GM12801 (cell line): Measurements from ENCODE around the gene ABLIM1.

Source experiments
- TF ChIP-seq, protein P1 (sequence below): IDR thresholded peaks from one replicate; pipeline ENCODE4 v1.5.1; 2011; ENCODE audit warnings: control low read depth; ENCODE audit not compliant: insufficient read length; ENCODE audit errors: extremely low read depth

Gene ABLIM1

DNA sequence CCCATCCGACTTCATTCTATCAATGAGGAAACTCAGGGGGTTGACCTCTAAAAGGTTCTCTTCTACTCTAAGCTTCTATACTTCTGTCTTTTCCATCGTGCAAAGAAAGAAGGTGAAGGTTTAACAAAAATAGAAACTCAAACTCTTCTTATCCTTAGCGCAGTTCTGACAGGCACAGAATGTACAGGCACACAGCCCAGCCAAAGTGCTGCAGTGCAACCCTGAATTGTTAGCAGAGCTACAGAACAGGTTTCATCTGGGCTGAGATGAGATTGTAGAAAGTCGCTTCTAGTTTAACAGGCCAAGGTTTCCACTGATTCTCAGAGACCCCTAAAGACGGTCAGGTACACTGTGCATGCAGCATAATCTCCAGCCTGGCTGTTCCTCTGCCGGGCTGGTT is 174.5 kb downstream of the ABLIM1 start:
- TF ChIP-seq, protein P1, sequence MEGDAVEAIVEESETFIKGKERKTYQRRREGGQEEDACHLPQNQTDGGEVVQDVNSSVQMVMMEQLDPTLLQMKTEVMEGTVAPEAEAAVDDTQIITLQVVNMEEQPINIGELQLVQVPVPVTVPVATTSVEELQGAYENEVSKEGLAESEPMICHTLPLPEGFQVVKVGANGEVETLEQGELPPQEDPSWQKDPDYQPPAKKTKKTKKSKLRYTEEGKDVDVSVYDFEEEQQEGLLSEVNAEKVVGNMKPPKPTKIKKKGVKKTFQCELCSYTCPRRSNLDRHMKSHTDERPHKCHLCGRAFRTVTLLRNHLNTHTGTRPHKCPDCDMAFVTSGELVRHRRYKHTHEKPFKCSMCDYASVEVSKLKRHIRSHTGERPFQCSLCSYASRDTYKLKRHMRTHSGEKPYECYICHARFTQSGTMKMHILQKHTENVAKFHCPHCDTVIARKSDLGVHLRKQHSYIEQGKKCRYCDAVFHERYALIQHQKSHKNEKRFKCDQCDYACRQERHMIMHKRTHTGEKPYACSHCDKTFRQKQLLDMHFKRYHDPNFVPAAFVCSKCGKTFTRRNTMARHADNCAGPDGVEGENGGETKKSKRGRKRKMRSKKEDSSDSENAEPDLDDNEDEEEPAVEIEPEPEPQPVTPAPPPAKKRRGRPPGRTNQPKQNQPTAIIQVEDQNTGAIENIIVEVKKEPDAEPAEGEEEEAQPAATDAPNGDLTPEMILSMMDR = no peak

DNA sequence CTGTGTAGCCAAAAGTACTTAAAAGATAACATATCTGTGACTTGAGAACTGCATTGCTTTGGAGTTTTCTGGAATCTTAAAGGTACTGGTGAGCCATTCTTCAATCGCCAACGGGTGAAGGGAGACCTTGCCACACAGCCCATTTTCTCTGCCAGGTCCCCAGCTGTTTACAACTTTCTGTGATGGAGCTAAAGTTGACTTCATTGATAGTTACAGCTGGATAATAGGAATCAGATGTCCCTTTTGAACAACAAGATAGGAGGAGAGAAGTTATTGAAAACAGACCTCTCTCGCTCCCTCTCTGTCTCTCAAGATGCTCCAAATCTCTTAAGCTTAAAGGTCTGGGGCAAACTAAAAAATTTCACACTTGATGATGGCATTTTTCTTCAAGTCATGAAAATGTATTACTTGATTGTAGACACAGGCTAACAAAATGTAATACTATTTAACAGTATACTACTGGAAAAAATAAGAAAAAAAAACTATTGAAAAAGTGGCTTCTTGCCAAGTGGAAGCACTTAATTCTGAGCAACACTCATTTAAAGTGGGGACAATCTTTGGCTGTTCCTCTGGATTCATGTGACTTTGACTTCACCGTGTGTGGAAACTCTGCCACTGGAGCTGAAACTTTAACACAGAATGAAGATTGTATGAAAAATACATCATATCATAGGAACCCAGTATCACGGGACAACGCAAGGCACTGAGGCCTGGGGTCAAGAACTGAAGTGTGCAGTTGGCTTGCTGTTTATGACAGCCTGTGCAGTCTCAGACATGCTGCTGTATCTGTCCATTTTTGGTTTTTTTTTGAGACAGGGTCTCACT is 175.4 kb downstream of the ABLIM1 start:
- TF ChIP-seq, protein P1 = no peak

DNA sequence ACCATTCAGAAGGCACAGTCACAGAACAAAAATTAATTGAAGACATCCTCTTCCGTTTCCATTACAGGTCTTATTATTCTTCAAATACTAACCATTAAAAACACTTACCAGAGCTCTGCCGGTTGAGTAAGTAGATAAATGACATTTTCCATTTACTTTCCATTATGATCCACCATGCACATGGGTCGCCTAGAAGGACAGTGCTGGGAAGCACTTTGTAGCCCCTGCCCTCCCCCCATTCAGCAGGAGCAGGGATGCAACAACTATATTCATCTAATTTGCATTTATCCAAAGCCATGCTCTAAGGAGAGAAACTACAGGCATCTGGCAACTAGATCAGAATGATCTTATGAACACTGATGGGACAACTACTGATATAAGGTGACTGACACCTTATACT is 177.0 kb downstream of the ABLIM1 start:
- TF ChIP-seq, protein P1 = no peak

DNA sequence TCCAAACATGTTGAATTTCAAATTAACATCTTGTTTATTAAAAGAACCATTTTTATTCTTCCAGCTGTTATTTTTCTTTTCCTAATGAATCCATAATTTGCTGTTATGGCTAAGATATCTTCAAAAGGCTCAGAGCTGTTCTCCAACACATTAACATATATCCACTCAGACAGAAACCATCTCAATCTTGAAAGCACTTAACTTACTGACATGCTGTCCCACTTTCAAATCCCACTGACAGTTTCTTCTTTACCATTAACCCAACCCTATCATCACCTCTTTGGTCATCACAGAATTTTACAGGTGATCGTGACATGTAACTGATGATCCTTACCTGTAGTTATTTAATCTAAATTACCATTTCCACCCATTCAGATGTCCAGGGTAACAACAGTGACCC is 178.2 kb downstream of the ABLIM1 start:
- TF ChIP-seq, protein P1 = no peak

DNA sequence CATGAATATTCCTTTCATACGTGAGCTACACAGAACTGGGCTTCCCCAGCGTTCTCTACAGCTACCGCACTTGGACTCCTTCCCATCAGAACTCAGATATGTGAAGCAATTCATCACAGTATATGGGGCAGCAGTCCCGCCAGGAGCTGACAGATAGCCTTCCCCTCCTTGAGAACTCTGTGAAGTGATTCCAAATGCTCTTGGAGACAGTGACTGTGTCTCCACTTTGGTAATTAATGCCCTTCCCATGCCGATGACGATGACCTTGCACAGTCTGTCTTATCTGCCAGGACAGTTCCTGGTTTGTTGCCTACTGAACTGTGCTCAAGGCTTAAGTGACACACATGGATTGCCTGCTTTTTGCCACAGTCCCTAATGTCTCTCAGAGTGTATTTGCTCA is 178.8 kb downstream of the ABLIM1 start:
- TF ChIP-seq, protein P1 = no peak

DNA sequence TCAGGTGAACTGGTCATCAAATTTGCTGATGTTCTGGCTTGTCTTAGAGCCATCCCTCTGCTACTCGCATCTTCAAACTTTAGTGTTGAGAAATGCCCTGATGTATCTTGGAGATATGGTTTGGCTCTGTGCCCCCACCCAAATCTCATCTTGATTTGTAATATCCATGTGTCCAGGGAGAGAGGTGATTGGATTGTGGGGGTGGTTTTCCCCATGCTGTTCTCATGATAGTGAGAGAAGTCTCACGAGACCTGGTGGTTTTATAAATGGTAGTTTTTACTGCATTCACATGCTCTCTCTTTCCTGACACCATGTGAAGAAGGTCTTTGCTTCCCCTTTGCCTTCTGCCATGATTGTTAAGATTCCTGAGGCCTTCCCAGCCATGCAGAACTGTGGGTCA is 179.8 kb downstream of the ABLIM1 start:
- TF ChIP-seq, protein P1 = no peak

DNA sequence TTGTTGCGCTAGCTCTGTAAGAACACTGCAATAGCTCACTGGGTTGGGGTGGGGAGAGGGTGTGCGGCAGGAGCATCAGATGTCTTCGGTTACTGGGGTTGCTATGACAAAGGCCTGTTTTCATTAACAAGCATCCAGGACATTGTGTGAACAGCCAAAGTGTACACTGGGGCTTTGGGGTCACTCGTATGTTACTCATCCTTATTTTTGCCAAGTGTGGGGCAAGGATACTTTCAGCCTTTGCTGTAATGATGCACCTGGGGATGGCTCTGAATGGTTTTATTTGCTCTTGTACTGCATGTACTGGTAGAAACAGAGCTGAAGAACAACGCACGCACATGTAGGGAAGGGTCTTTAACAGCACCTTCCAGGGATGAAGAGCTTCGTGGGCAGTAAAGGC is 180.8 kb downstream of the ABLIM1 start:
- TF ChIP-seq, protein P1 = no peak
